HepG2 (cell line): ENCODE data around the gene KCNIP4. TPM values are rescaled to one million over a fixed set of nuclear protein-coding genes. Genes with fewer than 3 reads are reported as not detected.

ENCODE experiments used
- ATAC-seq: fragments of 200-7000 bp; cut with Tn5 transposase; 3 replicates; pipeline ENCODE4 v1.9.1; 2020; ENCODE audit warnings: mild to moderate bottlenecking, moderate library complexity
- BruUV-seq: library from RNA; stranded (reverse); fragments of 400-500 nt; replicated peaks from 2 replicates; lab custom pipeline; 2021; lab: Mats Ljungman, UMichigan
- CTCF ChIA-PET: fragments of 300-600 bp; formaldehyde crosslinking; extraction: SDS; loops from one replicate; lab custom pipeline; 2021; ENCODE audit warnings: low total read pairs, inconsistent platforms, low intra/inter-chr PET ratio; lab: Yijun Ruan, JAX
- POLR2A ChIA-PET: fragments of 350-600 bp; sonication (Branson Sonifier 250); formaldehyde crosslinking; loops from one replicate; lab custom pipeline; 2020; ENCODE audit warnings: antibody characterized with exemption, inconsistent platforms; lab: Yijun Ruan, JAX
- DNase-seq: peaks from one replicate; pipeline ENCODE4 v3.0.0-alpha.2; 2015; ENCODE audit warnings: low spot score
- FAIRE-seq: peaks from 3 replicates; lab custom pipeline; 2011; peaks lifted over from hg19 to GRCh38; lab: Jason Lieb, UNC
- H2AFZ ChIP-seq: one replicate; pipeline ENCODE4 v1.6.1; 2011; ENCODE audit warnings: low read length, inconsistent platforms
- H3K27ac ChIP-seq: fragments of 300-600 bp; 3 replicates; pipeline ENCODE4 v1.8.0; 2011; ENCODE audit warnings: mixed run types, mild to moderate bottlenecking, mixed read lengths, low read length, inconsistent platforms; ENCODE audit not compliant: insufficient read depth; ENCODE audit errors: extremely low read length
- H3K27me3 ChIP-seq, 2 experiments: fragments of 200-600 bp in 1 of 2; 2 replicates in 1 of 2; 3 replicates in 1 of 2; pipeline versions ENCODE4 v1.6.0 to v1.8.0; 2011; ENCODE audit warnings: low read length in 2 of 2, mild to moderate bottlenecking in 2 of 2, moderate library complexity in 2 of 2, inconsistent platforms in 1 of 2; ENCODE audit not compliant: insufficient read depth in 2 of 2, control insufficient read depth in 1 of 2
- H3K36me3 ChIP-seq, 2 experiments: fragments of 200-600 bp in 1 of 2; replicated peaks in 1 of 2; 2 replicates in 1 of 2; 3 replicates in 1 of 2; pipeline versions ENCODE4 v1.5.1 to v1.8.0; 2011; ENCODE audit warnings: low read length in 2 of 2, inconsistent platforms in 1 of 2; ENCODE audit not compliant: insufficient read depth in 2 of 2, control insufficient read depth in 1 of 2
- H3K4me1 ChIP-seq: 2 replicates; pipeline ENCODE4 v1.5.1; 2012; ENCODE audit warnings: low read length, inconsistent platforms; ENCODE audit not compliant: insufficient read depth
- H3K4me2 ChIP-seq: 2 replicates; pipeline ENCODE4 v1.6.0; 2011; ENCODE audit warnings: low read depth, low read length, inconsistent platforms
- H3K4me3 ChIP-seq, 3 experiments: fragments of 200-600 bp in 1 of 3; sonication (generic), shearing (Covaris generic) in 1 of 3; replicated peaks in 1 of 3; 2 replicates each; pipeline ENCODE4 v1.5.1; 2011 to 2016; ENCODE audit warnings: low read length in 3 of 3, inconsistent platforms in 2 of 3, low read depth in 2 of 3, mild to moderate bottlenecking in 2 of 3, control low read depth in 1 of 3, mixed read lengths in 1 of 3; ENCODE audit not compliant: insufficient read depth in 1 of 3
- H3K79me2 ChIP-seq: one replicate; pipeline ENCODE4 v1.6.1; 2011; ENCODE audit warnings: low read length, inconsistent platforms; ENCODE audit not compliant: insufficient read depth
- H3K9ac ChIP-seq: 2 replicates; pipeline ENCODE4 v1.6.0; 2011; ENCODE audit warnings: mild to moderate bottlenecking, low read depth, low read length, inconsistent platforms; ENCODE audit not compliant: insufficient read depth
- H3K9me3 ChIP-seq: 2 replicates; pipeline ENCODE4 v1.5.1; 2012; ENCODE audit warnings: mild to moderate bottlenecking, low read length
- H4K20me1 ChIP-seq: 2 replicates; pipeline ENCODE4 v1.6.0; 2011; ENCODE audit warnings: inconsistent platforms, mild to moderate bottlenecking, low read length, moderate library complexity; ENCODE audit not compliant: insufficient read depth
- KLF13 ChIP-seq: sonication (generic); formaldehyde crosslinking; IDR thresholded peaks from 2 replicates; pipeline ENCODE4 v1.4.0; 2020; ENCODE audit warnings: mild to moderate bottlenecking, missing genetic modification reagents
- PPARG ChIP-seq: conservative IDR thresholded peaks from 2 replicates; pipeline ENCODE4 v1.6.1; 2016; ENCODE audit warnings: missing biosample characterization, missing genetic modification reagents
- SMC3 ChIP-seq: IDR thresholded peaks from 2 replicates; pipeline ENCODE4 v1.6.1; 2011; ENCODE audit warnings: low read length, improper control_type of control experiment
- SNAPC2 ChIP-seq: sonication (generic); formaldehyde crosslinking; IDR thresholded peaks from 2 replicates; pipeline ENCODE4 v1.8.1; 2022; ENCODE audit warnings: mild to moderate bottlenecking, missing genetic modification reagents
- TBP ChIP-seq: sonication (generic); formaldehyde crosslinking; IDR thresholded peaks from 2 replicates; pipeline ENCODE4 v1.5.0; 2020; ENCODE audit warnings: missing genetic modification reagents
- ZFP62 ChIP-seq: sonication (generic); formaldehyde crosslinking; IDR thresholded peaks from 2 replicates; pipeline ENCODE4 v1.4.0; 2020; ENCODE audit warnings: missing genetic modification reagents
- ZNF180 ChIP-seq: sonication (generic); formaldehyde crosslinking; IDR thresholded peaks from 2 replicates; pipeline ENCODE4 v1.4.0; 2020; ENCODE audit warnings: low read depth, missing genetic modification reagents, borderline replicate concordance
- ZNF24 ChIP-seq: fragments of 450-650 bp; IDR thresholded peaks from 2 replicates; pipeline ENCODE4 v1.6.1; 2017; ENCODE audit warnings: antibody characterized with exemption, mild to moderate bottlenecking
- ZNF317 ChIP-seq: sonication (generic); formaldehyde crosslinking; IDR thresholded peaks from 2 replicates; pipeline ENCODE4 v1.5.0; 2020; ENCODE audit warnings: mild to moderate bottlenecking, missing genetic modification reagents
- ZNF343 ChIP-seq: sonication (generic); formaldehyde crosslinking; IDR thresholded peaks from 2 replicates; pipeline ENCODE4 v1.4.0; 2020; ENCODE audit warnings: mild to moderate bottlenecking, missing genetic modification reagents
- ZNF607 ChIP-seq: sonication (generic); formaldehyde crosslinking; IDR thresholded peaks from 2 replicates; pipeline ENCODE4 v1.5.1; 2020; ENCODE audit warnings: missing genetic modification reagents, mild to moderate bottlenecking, borderline replicate concordance
- WGBS: methylation state at CpG from one replicate; pipeline ENCODE4 v1.1.6; 2017; ENCODE audit warnings: low lambda C conversion rate; 5-methylcytosine and 5-hydroxymethylcytosine counted together
- in situ Hi-C: cut with HindIII; loops from 2 replicates; pipeline ENCODE4 v1.10.0; 2017; ENCODE audit warnings: low pct_unique_long_range_greater_than_20kb; ENCODE audit not compliant: extremely low pct_ligation_motif_present
- intact Hi-C: fragments of 100-400 bp; cut with micrococcal nuclease; formaldehyde crosslinking; loops from one replicate; pipeline ENCODE4 v1.10.0; 2022; ENCODE audit not compliant: unreplicated experiment
- polyA plus RNA-seq, 8 experiments: library from polyadenylated mRNA; depleted of rRNA in 3 of 8; stranded (reverse) in 7 of 8; unstranded in 1 of 8; fragments of >200 nt; fragmentation: Illumina TruSeq in 4 of 8; extraction: Trizol in 4 of 8; gene quantifications; 2 replicates each; pipeline versions ENCODE4 v1.2.1 to v1.2.3, GENCODE V29; 2011 to 2016; ENCODE audit warnings: low read depth in 4 of 8, missing spikeins in 1 of 8, mixed read lengths in 1 of 8; ENCODE audit not compliant: insufficient read depth in 1 of 8
- total RNA-seq, 5 experiments: library from RNA; depleted of rRNA; stranded (reverse); fragments of >200 nt; fragmentation: Illumina TruSeq; extraction: Trizol; gene quantifications; 2 replicates each; pipeline ENCODE4 v1.2.3, GENCODE V29; 2016; ENCODE audit warnings: low read depth in 1 of 5
- TF ChIP-seq, protein P1 (sequence below): sonication (generic); formaldehyde crosslinking; conservative IDR thresholded peaks from 2 replicates; pipeline ENCODE4 v1.5.0; 2020; ENCODE audit warnings: missing genetic modification reagents
- TF ChIP-seq, protein P2 (sequence below), 2 experiments: sonication (generic) in 1 of 2; formaldehyde crosslinking in 1 of 2; IDR thresholded peaks; 2 replicates each; pipeline versions ENCODE4 v1.4.0 to v1.6.1; 2016 to 2020; ENCODE audit warnings: borderline replicate concordance in 1 of 2, low read depth in 1 of 2, mild to moderate bottlenecking in 1 of 2, missing genetic modification reagents in 1 of 2
- TF ChIP-seq, protein P3 (sequence below): sonication (generic); formaldehyde crosslinking; IDR thresholded peaks from 2 replicates; pipeline ENCODE4 v1.4.0; 2020; ENCODE audit warnings: missing genetic modification reagents, borderline replicate concordance

KCNIP4 gene
- total and polyA plus RNA-seq, 2 of the 13 experiments (the other 11 are each of a cell fraction or from before 2014, with no cell fraction given) = 0.09 TPM; not detected in 1

DNA sequence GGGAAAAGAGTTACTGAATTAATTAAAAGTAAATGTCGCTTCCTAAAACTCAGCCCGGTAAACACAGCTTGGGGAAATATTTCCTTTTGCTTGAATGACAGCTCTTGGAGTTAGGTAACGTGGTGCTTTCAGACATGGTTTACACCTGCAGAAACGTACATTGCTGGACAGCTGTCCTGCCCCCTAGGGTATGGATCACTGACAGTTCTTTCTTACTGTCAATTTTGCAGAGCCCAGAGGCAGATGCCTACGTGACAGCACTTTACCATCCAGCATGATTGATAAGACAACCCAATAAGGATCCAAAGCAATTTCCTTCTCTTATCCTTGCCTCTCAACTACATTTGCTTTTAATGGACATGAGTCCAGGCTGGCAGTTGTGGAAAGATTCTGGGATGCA is 913.8 kb downstream of the KCNIP4 start:
- Histone ChIP-seq H3K4me2 (no peak overlapping the region), H3K27me3 (no peaks in the 10 kb centered on the region), H3K9ac (no peak overlapping the region), H2AFZ (no peak overlapping the region), H3K4me1 (no peaks in the 10 kb centered on the region), H3K79me2 (no peaks in the 10 kb centered on the region), H3K4me3 (no peak overlapping the region), H3K27ac (no peak overlapping the region), H3K9me3 (peaks cover 33% of the 10 kb centered on the region), H3K36me3 (no peaks in the 10 kb centered on the region), H4K20me1 (no peaks in the 10 kb centered on the region)
- ATAC-seq = no peak
- FAIRE-seq = no peak
- no peak for DNase-seq
- WGBS = 2% methylated on average over 5 of the region's 5 CpGs
- CTCF ChIA-PET = no interaction called here
- no TSS peak for BruUV-seq
- POLR2A ChIA-PET = no interaction called here
- in situ Hi-C loops = no loop called here
- intact Hi-C loops = no loop called here
- no peak for TF ChIP-seq TBP (CRISPR knock-in tag)
- TF ChIP-seq ZNF317 (CRISPR knock-in tag) = no peak
- TF ChIP-seq ZNF24 = no peak
- no peak for TF ChIP-seq KLF13 (CRISPR knock-in tag)
- TF ChIP-seq SMC3 = no peak
- TF ChIP-seq, protein P1, sequence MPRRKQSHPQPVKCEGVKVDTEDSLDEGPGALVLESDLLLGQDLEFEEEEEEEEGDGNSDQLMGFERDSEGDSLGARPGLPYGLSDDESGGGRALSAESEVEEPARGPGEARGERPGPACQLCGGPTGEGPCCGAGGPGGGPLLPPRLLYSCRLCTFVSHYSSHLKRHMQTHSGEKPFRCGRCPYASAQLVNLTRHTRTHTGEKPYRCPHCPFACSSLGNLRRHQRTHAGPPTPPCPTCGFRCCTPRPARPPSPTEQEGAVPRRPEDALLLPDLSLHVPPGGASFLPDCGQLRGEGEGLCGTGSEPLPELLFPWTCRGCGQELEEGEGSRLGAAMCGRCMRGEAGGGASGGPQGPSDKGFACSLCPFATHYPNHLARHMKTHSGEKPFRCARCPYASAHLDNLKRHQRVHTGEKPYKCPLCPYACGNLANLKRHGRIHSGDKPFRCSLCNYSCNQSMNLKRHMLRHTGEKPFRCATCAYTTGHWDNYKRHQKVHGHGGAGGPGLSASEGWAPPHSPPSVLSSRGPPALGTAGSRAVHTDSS (CRISPR knock-in tag) = no peak
- TF ChIP-seq, protein P2, sequence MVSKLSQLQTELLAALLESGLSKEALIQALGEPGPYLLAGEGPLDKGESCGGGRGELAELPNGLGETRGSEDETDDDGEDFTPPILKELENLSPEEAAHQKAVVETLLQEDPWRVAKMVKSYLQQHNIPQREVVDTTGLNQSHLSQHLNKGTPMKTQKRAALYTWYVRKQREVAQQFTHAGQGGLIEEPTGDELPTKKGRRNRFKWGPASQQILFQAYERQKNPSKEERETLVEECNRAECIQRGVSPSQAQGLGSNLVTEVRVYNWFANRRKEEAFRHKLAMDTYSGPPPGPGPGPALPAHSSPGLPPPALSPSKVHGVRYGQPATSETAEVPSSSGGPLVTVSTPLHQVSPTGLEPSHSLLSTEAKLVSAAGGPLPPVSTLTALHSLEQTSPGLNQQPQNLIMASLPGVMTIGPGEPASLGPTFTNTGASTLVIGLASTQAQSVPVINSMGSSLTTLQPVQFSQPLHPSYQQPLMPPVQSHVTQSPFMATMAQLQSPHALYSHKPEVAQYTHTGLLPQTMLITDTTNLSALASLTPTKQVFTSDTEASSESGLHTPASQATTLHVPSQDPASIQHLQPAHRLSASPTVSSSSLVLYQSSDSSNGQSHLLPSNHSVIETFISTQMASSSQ (IDR thresholded peaks at IDR 0.05; ENCODE audit: low read depth) = no peak
- TF ChIP-seq, protein P2 (CRISPR knock-in tag; IDR thresholded peaks at IDR 0.05; ENCODE audit: borderline replicate concordance) = no peak
- no peak for TF ChIP-seq PPARG (CRISPR knock-in tag)
- TF ChIP-seq ZFP62 (CRISPR knock-in tag) = no peak
- TF ChIP-seq ZNF343 = no peak
- TF ChIP-seq ZNF607 (CRISPR knock-in tag) = no peak
- no peak for TF ChIP-seq ZNF180 (CRISPR knock-in tag)
- TF ChIP-seq, protein P3, sequence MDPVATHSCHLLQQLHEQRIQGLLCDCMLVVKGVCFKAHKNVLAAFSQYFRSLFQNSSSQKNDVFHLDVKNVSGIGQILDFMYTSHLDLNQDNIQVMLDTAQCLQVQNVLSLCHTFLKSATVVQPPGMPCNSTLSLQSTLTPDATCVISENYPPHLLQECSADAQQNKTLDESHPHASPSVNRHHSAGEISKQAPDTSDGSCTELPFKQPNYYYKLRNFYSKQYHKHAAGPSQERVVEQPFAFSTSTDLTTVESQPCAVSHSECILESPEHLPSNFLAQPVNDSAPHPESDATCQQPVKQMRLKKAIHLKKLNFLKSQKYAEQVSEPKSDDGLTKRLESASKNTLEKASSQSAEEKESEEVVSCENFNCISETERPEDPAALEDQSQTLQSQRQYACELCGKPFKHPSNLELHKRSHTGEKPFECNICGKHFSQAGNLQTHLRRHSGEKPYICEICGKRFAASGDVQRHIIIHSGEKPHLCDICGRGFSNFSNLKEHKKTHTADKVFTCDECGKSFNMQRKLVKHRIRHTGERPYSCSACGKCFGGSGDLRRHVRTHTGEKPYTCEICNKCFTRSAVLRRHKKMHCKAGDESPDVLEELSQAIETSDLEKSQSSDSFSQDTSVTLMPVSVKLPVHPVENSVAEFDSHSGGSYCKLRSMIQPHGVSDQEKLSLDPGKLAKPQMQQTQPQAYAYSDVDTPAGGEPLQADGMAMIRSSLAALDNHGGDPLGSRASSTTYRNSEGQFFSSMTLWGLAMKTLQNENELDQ = no peak
- TF ChIP-seq SNAPC2 (CRISPR knock-in tag) = no peak
